ENCODE measurements around the gene H2BW2. TPM values are rescaled to one million over a fixed set of nuclear protein-coding genes. Genes with fewer than 3 reads are reported as not detected.

Gene H2BW2
- total RNA-seq (2021; ENCODE audit: unreplicated experiment) (not detected), Bru-seq, nascent RNA (not detected), BruChase-seq, experiment 1, labeled RNA remaining after a 2-hour chase (not detected), BruChase-seq, experiment 2, labeled RNA remaining after a 6-hour chase (not detected)
- polyA plus RNA-seq (2012; ENCODE audit: insufficient read length): not detected
- long read RNA-seq: 0 reads

DNA sequence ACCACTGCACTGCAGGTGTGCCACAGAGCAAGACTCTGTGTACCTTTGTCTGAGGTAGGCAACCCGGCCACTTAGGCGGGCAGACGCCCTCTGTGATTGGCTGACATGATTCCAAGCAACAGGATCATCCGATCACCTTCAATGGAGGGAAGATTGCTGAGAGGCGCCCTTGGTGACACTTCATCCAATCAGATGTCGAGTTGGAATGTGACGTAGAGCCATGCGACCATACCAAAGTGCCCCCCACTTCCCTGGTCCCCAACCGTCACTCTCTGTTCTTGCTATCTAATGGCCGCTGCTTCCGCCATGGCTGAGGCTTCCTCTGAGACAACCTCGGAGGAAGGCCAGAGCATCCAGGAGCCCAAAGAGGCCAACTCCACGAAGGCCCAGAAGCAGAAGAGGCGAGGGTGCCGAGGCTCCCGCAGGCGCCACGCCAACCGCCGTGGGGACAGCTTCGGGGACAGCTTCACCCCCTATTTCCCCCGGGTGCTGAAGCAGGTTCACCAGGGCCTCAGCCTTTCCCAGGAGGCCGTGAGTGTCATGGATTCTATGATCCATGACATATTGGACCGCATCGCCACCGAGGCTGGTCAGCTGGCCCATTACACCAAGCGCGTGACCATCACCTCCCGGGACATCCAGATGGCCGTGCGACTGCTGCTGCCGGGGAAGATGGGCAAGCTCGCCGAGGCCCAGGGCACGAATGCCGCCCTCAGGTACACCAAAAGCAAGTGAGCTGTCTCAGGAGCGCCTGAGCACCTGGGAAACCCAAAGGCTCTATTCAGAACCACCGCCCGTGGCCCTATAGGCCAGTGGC, at the start of gene H2BW2:
Gene H2BW2, plus strand, starts transcription at position 268 of the 817 bp plus-strand sequence. Its CDS starts 39 bp downstream, at position 307.
- in situ Hi-C loops (cut with HindIII; ENCODE audit: low pct_unique_long_range_greater_than_20kb, low sequenced_read_pairs): no loop called here
- Histone ChIP-seq H3K4me1 (ENCODE audit: control insufficient read depth, insufficient read depth, low read length) (no peaks in the 10 kb centered on the region), H3K9me3 (ENCODE audit: control insufficient read depth, insufficient read depth, low read depth, low read length) (no peaks in the 10 kb centered on the region), H3K4me3 (ENCODE audit: low read depth in 2 of 2, low read length in 2 of 2) (no peak within 1 kb of the TSS), H3K27ac (ENCODE audit: low read length) (no peak within 1 kb of the TSS), H3K27me3 (ENCODE audit: control insufficient read depth, insufficient read depth, low read length) (peaks cover 4% of the 10 kb centered on the region), H3K36me3 (ENCODE audit: control insufficient read depth, insufficient read depth, low read length) (no peaks in the 10 kb centered on the region)
- CTCF ChIA-PET: no interaction called here
- ATAC-seq: no peak
- intact Hi-C loops (cut with micrococcal nuclease; ENCODE audit: unreplicated experiment): no loop called here
- no peak for DNase-seq (ENCODE audit: low read depth, low spot score)
- POLR2A ChIA-PET: no interaction called here
- TF ChIP-seq SIN3A (IDR thresholded peaks at IDR 0.05; ENCODE audit: borderline replicate concordance, insufficient read depth, low read depth, low read length) (no peak), POLR2AphosphoS5 (IDR thresholded peaks at IDR 0.05; ENCODE audit: low read depth, low read length) (no peak), TCF7L2 (IDR thresholded peaks at IDR 0.05; ENCODE audit: low read depth, low read length) (no peak)
- TF ChIP-seq, protein P1, sequence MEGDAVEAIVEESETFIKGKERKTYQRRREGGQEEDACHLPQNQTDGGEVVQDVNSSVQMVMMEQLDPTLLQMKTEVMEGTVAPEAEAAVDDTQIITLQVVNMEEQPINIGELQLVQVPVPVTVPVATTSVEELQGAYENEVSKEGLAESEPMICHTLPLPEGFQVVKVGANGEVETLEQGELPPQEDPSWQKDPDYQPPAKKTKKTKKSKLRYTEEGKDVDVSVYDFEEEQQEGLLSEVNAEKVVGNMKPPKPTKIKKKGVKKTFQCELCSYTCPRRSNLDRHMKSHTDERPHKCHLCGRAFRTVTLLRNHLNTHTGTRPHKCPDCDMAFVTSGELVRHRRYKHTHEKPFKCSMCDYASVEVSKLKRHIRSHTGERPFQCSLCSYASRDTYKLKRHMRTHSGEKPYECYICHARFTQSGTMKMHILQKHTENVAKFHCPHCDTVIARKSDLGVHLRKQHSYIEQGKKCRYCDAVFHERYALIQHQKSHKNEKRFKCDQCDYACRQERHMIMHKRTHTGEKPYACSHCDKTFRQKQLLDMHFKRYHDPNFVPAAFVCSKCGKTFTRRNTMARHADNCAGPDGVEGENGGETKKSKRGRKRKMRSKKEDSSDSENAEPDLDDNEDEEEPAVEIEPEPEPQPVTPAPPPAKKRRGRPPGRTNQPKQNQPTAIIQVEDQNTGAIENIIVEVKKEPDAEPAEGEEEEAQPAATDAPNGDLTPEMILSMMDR (IDR thresholded peaks at IDR 0.05): no peak
- TF ChIP-seq, protein P2, sequence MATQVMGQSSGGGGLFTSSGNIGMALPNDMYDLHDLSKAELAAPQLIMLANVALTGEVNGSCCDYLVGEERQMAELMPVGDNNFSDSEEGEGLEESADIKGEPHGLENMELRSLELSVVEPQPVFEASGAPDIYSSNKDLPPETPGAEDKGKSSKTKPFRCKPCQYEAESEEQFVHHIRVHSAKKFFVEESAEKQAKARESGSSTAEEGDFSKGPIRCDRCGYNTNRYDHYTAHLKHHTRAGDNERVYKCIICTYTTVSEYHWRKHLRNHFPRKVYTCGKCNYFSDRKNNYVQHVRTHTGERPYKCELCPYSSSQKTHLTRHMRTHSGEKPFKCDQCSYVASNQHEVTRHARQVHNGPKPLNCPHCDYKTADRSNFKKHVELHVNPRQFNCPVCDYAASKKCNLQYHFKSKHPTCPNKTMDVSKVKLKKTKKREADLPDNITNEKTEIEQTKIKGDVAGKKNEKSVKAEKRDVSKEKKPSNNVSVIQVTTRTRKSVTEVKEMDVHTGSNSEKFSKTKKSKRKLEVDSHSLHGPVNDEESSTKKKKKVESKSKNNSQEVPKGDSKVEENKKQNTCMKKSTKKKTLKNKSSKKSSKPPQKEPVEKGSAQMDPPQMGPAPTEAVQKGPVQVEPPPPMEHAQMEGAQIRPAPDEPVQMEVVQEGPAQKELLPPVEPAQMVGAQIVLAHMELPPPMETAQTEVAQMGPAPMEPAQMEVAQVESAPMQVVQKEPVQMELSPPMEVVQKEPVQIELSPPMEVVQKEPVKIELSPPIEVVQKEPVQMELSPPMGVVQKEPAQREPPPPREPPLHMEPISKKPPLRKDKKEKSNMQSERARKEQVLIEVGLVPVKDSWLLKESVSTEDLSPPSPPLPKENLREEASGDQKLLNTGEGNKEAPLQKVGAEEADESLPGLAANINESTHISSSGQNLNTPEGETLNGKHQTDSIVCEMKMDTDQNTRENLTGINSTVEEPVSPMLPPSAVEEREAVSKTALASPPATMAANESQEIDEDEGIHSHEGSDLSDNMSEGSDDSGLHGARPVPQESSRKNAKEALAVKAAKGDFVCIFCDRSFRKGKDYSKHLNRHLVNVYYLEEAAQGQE (IDR thresholded peaks at IDR 0.05; ENCODE audit: insufficient read depth in 1 of 2, low read depth in 2 of 2, low read length in 1 of 2): no peak
- no TSS peak for BruUV-seq (replicated peaks)

DNA sequence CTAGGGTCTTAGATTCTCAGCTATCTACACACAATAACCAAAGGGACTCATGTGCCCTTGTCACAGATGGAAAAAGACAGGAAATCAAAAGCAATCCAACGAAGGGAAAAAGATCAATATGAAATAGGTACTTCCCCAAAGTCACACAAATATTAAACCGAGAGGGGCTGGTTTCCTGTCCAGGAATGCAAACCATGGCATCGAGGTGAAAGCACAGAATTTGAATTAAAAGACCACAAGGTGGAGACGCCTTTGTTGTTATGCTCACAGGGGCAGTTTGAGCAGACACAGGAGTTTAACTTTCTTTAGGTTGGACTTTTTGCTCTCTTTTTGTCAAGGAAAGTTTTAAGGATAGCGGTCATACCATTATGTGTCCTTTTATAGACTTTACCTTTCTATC, 40.5 kb upstream of the H2BW2 start:
- intact Hi-C loops (cut with micrococcal nuclease; ENCODE audit: unreplicated experiment): no loop called here
- Histone ChIP-seq H3K36me3 (ENCODE audit: control insufficient read depth, insufficient read depth, low read length) (no peaks in the 10 kb centered on the region), H3K4me3 (ENCODE audit: low read depth in 2 of 2, low read length in 2 of 2) (no peak overlapping the region), H3K27me3 (ENCODE audit: control insufficient read depth, insufficient read depth, low read length) (peaks cover 3% of the 10 kb centered on the region), H3K27ac (ENCODE audit: low read length) (no peak overlapping the region), H3K4me1 (ENCODE audit: control insufficient read depth, insufficient read depth, low read length) (no peaks in the 10 kb centered on the region), H3K9me3 (ENCODE audit: control insufficient read depth, insufficient read depth, low read depth, low read length) (no peaks in the 10 kb centered on the region)
- TF ChIP-seq, protein P1 (IDR thresholded peaks at IDR 0.05): 0 out of 2 replicates have a peak, but pooled peaks have one; percentile 6
- TF ChIP-seq, protein P2 (IDR thresholded peaks at IDR 0.05; ENCODE audit: insufficient read depth in 1 of 2, low read depth in 2 of 2, low read length in 1 of 2): no peak
- no TSS peak for BruUV-seq (replicated peaks)
- ChIA-PET POLR2A (no interaction called here), CTCF (no interaction called here)
- DNase-seq (ENCODE audit: low read depth, low spot score) (no peak), ATAC-seq (no peak)
- in situ Hi-C loops (cut with HindIII; ENCODE audit: low pct_unique_long_range_greater_than_20kb, low sequenced_read_pairs): no loop called here

All from Panc1 (cell line).